K562 (cell line): Measurements from ENCODE around the gene EZH1. TPM values are rescaled to one million over a fixed set of nuclear protein-coding genes. Genes with fewer than 3 reads are reported as not detected.
A peak's percentile ranks its signal among the peaks of the same experiment; 100 is the strongest.

Source experiments
- EGR1 ChIP-seq: fragments of 450-650 bp; conservative IDR thresholded peaks from 2 replicates; pipeline ENCODE4 v1.6.1; 2017; ENCODE audit warnings: mild to moderate bottlenecking
- ELF4 ChIP-seq: fragments of 450-650 bp; formaldehyde crosslinking; IDR thresholded peaks from 2 replicates; pipeline ENCODE4 v1.4.0; 2022; ENCODE audit warnings: missing genetic modification characterization
- HEY1 ChIP-seq: fragments of 250-450 bp; sonication (Bioruptor Pico); IDR thresholded peaks from 2 replicates; pipeline ENCODE4 v1.5.0; 2020; ENCODE audit warnings: mild to moderate bottlenecking, moderate library complexity, borderline replicate concordance
- MAFF ChIP-seq: IDR thresholded peaks from 2 replicates; pipeline ENCODE4 v1.6.1; 2012; ENCODE audit warnings: low read length, improper control_type of control experiment
- MAFG ChIP-seq: fragments of 450-650 bp; conservative IDR thresholded peaks from 2 replicates; pipeline ENCODE4 v1.6.1; 2016; ENCODE audit warnings: missing genetic modification characterization, missing compliant biosample characterization
- MNT ChIP-seq, 2 experiments: fragments of 450-650 bp; conservative IDR thresholded peaks; 2 replicates each; pipeline ENCODE4 v1.6.1; 2017; ENCODE audit warnings: mild to moderate bottlenecking in 2 of 2, moderate library complexity in 2 of 2
- PHF20 ChIP-seq: fragments of 450-650 bp; IDR thresholded peaks from 2 replicates; pipeline ENCODE4 v1.6.1; 2018; ENCODE audit not compliant: partially characterized antibody
- PRDM10 ChIP-seq: fragments of 450-650 bp; IDR thresholded peaks from 2 replicates; pipeline ENCODE4 v1.6.1; 2018; ENCODE audit not compliant: partially characterized antibody
- SRSF9 ChIP-seq: fragments of 200-400 bp; formaldehyde crosslinking; IDR thresholded peaks from 2 replicates; pipeline ENCODE4 v1.6.1; 2017; ENCODE audit warnings: low read depth, low read length, borderline replicate concordance
- STAT5B ChIP-seq: fragments of 250-450 bp; sonication (Bioruptor Pico); IDR thresholded peaks from 2 replicates; pipeline ENCODE4 v1.8.0; 2021; ENCODE audit warnings: mild to moderate bottlenecking, inconsistent platforms
- TAF15 ChIP-seq: fragments of 200-400 bp; formaldehyde crosslinking; IDR thresholded peaks from 2 replicates; pipeline ENCODE4 v1.6.1; 2017; ENCODE audit warnings: mild to moderate bottlenecking, low read depth, low read length, moderate library complexity
- TSHZ1 ChIP-seq: fragments of 250-450 bp; sonication (Bioruptor Pico); IDR thresholded peaks from 2 replicates; pipeline ENCODE4 v1.4.0; 2020; ENCODE audit warnings: mild to moderate bottlenecking, moderate library complexity
- ZBTB8A ChIP-seq: fragments of 450-650 bp; IDR thresholded peaks from 2 replicates; pipeline ENCODE4 v1.6.1; 2018; ENCODE audit warnings: mild to moderate bottlenecking, moderate library complexity; ENCODE audit not compliant: partially characterized antibody
- ZFPM2 ChIP-seq: fragments of 250-450 bp; sonication (Bioruptor Pico); IDR thresholded peaks from 2 replicates; pipeline ENCODE4 v1.5.1; 2022; ENCODE audit warnings: mild to moderate bottlenecking
- ZNF253 ChIP-seq: fragments of 250-450 bp; sonication (Bioruptor Pico); conservative IDR thresholded peaks from 2 replicates; pipeline ENCODE4 v1.6.1; 2021; ENCODE audit warnings: mild to moderate bottlenecking
- ZNF354B ChIP-seq: fragments of 250-450 bp; sonication (Bioruptor Pico); IDR thresholded peaks from 2 replicates; pipeline ENCODE4 v1.4.0; 2020
- ZNF408 ChIP-seq: fragments of 250-450 bp; sonication (Bioruptor Pico); IDR thresholded peaks from 2 replicates; pipeline ENCODE4 v1.4.0; 2020; ENCODE audit warnings: low read depth, mild to moderate bottlenecking, moderate library complexity
- ZSCAN32 ChIP-seq: fragments of 450-650 bp; formaldehyde crosslinking; IDR thresholded peaks from 2 replicates; pipeline ENCODE4 v1.4.0; 2020; ENCODE audit warnings: mild to moderate bottlenecking, moderate library complexity
- polyA plus RNA-seq, 8 experiments: library from polyadenylated mRNA; depleted of rRNA in 4 of 8; stranded (reverse) in 5 of 8; unstranded in 3 of 8; fragments of >200 nt; fragmentation: Nextera tagmentation in 2 of 8; fragmentation: Illumina TruSeq in 1 of 8; extraction: Ambion mirVana in 2 of 8; extraction: Trizol in 1 of 8; gene quantifications; 2 replicates each; pipeline versions ENCODE4 v1.2.1 to v1.2.3, GENCODE V29; 2011 to 2014; ENCODE audit warnings: inconsistent platforms in 1 of 8, missing spikeins in 1 of 8
- total RNA-seq, 7 experiments: library from RNA; depleted of rRNA in 6 of 7; stranded (reverse); fragments of >200 nt in 6 of 7; fragmentation: Illumina TruSeq in 2 of 7; extraction: Trizol in 2 of 7; gene quantifications; 2 replicates each; pipeline versions ENCODE4 v1.2.1 to v1.2.3, GENCODE V29; 2011 to 2021; ENCODE audit warnings: low replicate concordance in 1 of 7
- TF ChIP-seq, protein P1 (sequence below): fragments of 250-450 bp; sonication (Bioruptor Pico); IDR thresholded peaks from 2 replicates; pipeline ENCODE4 v1.6.1; 2021; ENCODE audit warnings: mild to moderate bottlenecking

Gene EZH1
- total and polyA plus RNA-seq, 9 of the 15 experiments (the other 6 are each of a cell fraction or from before 2014, with no cell fraction given), result 8.6 to 40.8 (median 22.9) TPM

- peak; percentile 96 for TF ChIP-seq EGR1
- TF ChIP-seq ZNF253, result no peak
- 0 out of 2 replicates have a peak, but pooled peaks have one; percentile 17 for TF ChIP-seq ZSCAN32 (CRISPR knock-in tag)
- no peak for TF ChIP-seq STAT5B (CRISPR knock-in tag)
- TF ChIP-seq, protein P1, sequence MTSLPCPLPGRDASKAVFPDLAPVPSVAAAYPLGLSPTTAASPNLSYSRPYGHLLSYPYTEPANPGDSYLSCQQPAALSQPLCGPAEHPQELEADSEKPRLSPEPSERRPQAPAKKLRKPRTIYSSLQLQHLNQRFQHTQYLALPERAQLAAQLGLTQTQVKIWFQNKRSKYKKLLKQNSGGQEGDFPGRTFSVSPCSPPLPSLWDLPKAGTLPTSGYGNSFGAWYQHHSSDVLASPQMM (CRISPR knock-in tag), result no peak
- TF ChIP-seq MAFG, result no peak
- TF ChIP-seq PRDM10, result peak; percentile 72
- TF ChIP-seq PHF20, result no peak
- TF ChIP-seq ZNF408 (CRISPR knock-in tag), result no peak
- no peak for TF ChIP-seq TAF15
- peak in 1 of 2 experiments; percentile 68; a peak in 2 of 4 replicates for TF ChIP-seq MNT (conservative IDR thresholded peaks at IDR 0.05)
- no peak for TF ChIP-seq ZNF354B
- TF ChIP-seq ZBTB8A, result no peak
- TF ChIP-seq SRSF9, result no peak
- TF ChIP-seq MAFF, result no peak
- TF ChIP-seq HEY1, result no peak
- no peak for TF ChIP-seq TSHZ1 (CRISPR knock-in tag)
- no peak for TF ChIP-seq ZFPM2 (CRISPR knock-in tag)
- 0 out of 2 replicates have a peak, but pooled peaks have one; percentile 20 for TF ChIP-seq ELF4 (CRISPR knock-in tag)
Measured at GRCh38 chr17:42779936-42780850, 35.4 kb upstream of the EZH1 start, which contains the start of gene WNK4 (continued).
